ENCODE data around the gene FMN2. TPM values are rescaled to one million over a fixed set of nuclear protein-coding genes. Genes with fewer than 3 reads are reported as not detected.

The FMN2 gene
- total RNA-seq, 4 donors from 2014 or later = 0.11 to 0.89 TPM; not detected in 2

- H3K4me3 ChIP-seq = no peak overlapping the region
- no peaks in the 10 kb centered on the region for H3K36me3 ChIP-seq
- no peaks in the 10 kb centered on the region for H3K9me3 ChIP-seq
- no peaks in the 10 kb centered on the region for H3K27me3 ChIP-seq
- no peak for TF ChIP-seq EP300 (IDR thresholded peaks at IDR 0.05)
- no peak for TF ChIP-seq CTCF (IDR thresholded peaks at IDR 0.05)
- no peak for TF ChIP-seq POLR2AphosphoS5 (IDR thresholded peaks at IDR 0.05)
- no peak for TF ChIP-seq POLR2A (IDR thresholded peaks at IDR 0.05)
- H3K4me1 ChIP-seq = no peaks in the 10 kb centered on the region
- WGBS = 75% methylated on average over 2 of the region's 2 CpGs
- H3K27ac ChIP-seq = no peak overlapping the region
- no peak for DNase-seq (ENCODE audit: low spot score in 2 of 2)
Measured at GRCh38 chr1:240349695-240350094, 258.0 kb downstream of the FMN2 start.

GRCh38 chr1:240350910-240351331 is 259.2 kb downstream of the FMN2 start:
- WGBS = 69% methylated on average over 1 of the region's 1 CpG
- no peaks in the 10 kb centered on the region for H3K4me1 ChIP-seq
- H3K27ac ChIP-seq = no peak overlapping the region
- H3K9me3 ChIP-seq = no peaks in the 10 kb centered on the region
- no peak overlapping the region for H3K4me3 ChIP-seq
- DNase-seq (ENCODE audit: low spot score in 2 of 2) = no peak
- no peak for TF ChIP-seq CTCF (IDR thresholded peaks at IDR 0.05)
- TF ChIP-seq EP300 (IDR thresholded peaks at IDR 0.05) = no peak
- no peak for TF ChIP-seq POLR2AphosphoS5 (IDR thresholded peaks at IDR 0.05)
- no peak for TF ChIP-seq POLR2A (IDR thresholded peaks at IDR 0.05)
- H3K27me3 ChIP-seq = no peaks in the 10 kb centered on the region
- no peaks in the 10 kb centered on the region for H3K36me3 ChIP-seq

GRCh38 chr1:240351690-240352089 is 260.0 kb downstream of the FMN2 start:
- no peak for TF ChIP-seq POLR2A (IDR thresholded peaks at IDR 0.05)
- no peak for TF ChIP-seq EP300 (IDR thresholded peaks at IDR 0.05)
- no peak for TF ChIP-seq POLR2AphosphoS5 (IDR thresholded peaks at IDR 0.05)
- TF ChIP-seq CTCF (IDR thresholded peaks at IDR 0.05) = no peak
- Histone ChIP-seq H3K4me3 (no peak overlapping the region), H3K27me3 (no peaks in the 10 kb centered on the region), H3K36me3 (no peaks in the 10 kb centered on the region), H3K4me1 (no peaks in the 10 kb centered on the region), H3K9me3 (no peaks in the 10 kb centered on the region), H3K27ac (no peak overlapping the region)
- 93% methylated on average over 1 of the region's 1 CpG for WGBS
- DNase-seq (ENCODE audit: low spot score in 2 of 2) = no peak

GRCh38 chr1:240352769-240353168 is 261.1 kb downstream of the FMN2 start:
- Histone ChIP-seq H3K4me1 (no peaks in the 10 kb centered on the region), H3K36me3 (no peaks in the 10 kb centered on the region), H3K27ac (no peak overlapping the region), H3K27me3 (no peaks in the 10 kb centered on the region), H3K9me3 (no peaks in the 10 kb centered on the region), H3K4me3 (no peak overlapping the region)
- 66% methylated on average over 5 of the region's 5 CpGs for WGBS
- TF ChIP-seq POLR2AphosphoS5 (IDR thresholded peaks at IDR 0.05) = no peak
- TF ChIP-seq EP300 (IDR thresholded peaks at IDR 0.05) = no peak
- TF ChIP-seq CTCF (IDR thresholded peaks at IDR 0.05) = no peak
- no peak for TF ChIP-seq POLR2A (IDR thresholded peaks at IDR 0.05)
- no peak for DNase-seq (ENCODE audit: low spot score in 2 of 2)

GRCh38 chr1:240356568-240356967 is 264.9 kb downstream of the FMN2 start:
- WGBS = 85% methylated on average over 1 of the region's 1 CpG
- no peak for DNase-seq (ENCODE audit: low spot score in 2 of 2)
- no peaks in the 10 kb centered on the region for H3K9me3 ChIP-seq
- H3K27ac ChIP-seq = no peak overlapping the region
- H3K36me3 ChIP-seq = no peaks in the 10 kb centered on the region
- no peak for TF ChIP-seq CTCF (IDR thresholded peaks at IDR 0.05)
- no peak for TF ChIP-seq POLR2A (IDR thresholded peaks at IDR 0.05)
- TF ChIP-seq POLR2AphosphoS5 (IDR thresholded peaks at IDR 0.05) = no peak
- no peak for TF ChIP-seq EP300 (IDR thresholded peaks at IDR 0.05)
- H3K4me1 ChIP-seq = no peaks in the 10 kb centered on the region
- no peak overlapping the region for H3K4me3 ChIP-seq
- H3K27me3 ChIP-seq = no peaks in the 10 kb centered on the region
